Neural progenitor cell (in vitro differentiated cells): Measurements from ENCODE around the gene KCNH1.

ENCODE experiments used
- CTCF ChIP-seq: fragments of 200-600 bp; sonication (generic); IDR thresholded peaks from 2 replicates; pipeline ENCODE4 v1.5.1; 2017; ENCODE audit warnings: antibody characterized with exemption, mild to moderate bottlenecking
- EZH2 ChIP-seq: fragments of 200-600 bp; sonication (generic); IDR thresholded peaks from 2 replicates; pipeline ENCODE4 v1.6.1; 2017; ENCODE audit warnings: antibody characterized with exemption, mild to moderate bottlenecking, moderate library complexity

DNA sequence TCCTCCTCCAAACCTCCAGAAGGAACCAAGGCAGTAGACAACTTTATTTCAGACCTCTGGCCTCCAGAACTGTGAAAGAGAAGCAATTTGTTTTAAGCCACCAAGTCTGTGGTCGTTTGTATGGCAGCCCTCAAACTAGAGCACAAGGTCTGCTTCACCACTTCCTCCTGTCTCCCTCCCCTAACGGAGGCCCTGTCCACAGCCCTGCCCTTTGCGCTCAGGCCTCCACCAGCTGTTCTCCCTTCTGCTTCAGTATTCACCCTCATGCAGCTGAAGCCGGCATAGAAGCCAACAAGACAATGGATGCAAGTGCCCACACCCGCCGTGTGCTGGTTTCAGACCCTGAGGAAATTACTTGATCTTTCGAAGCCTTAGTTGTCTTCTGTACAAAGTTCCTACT, 441.2 kb downstream of the KCNH1 start:
- TF ChIP-seq CTCF (no peak), EZH2 (no peak)
